ENCODE results near the gene VSIG4. TPM values are rescaled to one million over a fixed set of nuclear protein-coding genes. Genes with fewer than 3 reads are reported as not detected.

VSIG4 gene
- total RNA-seq, 4 donors from 2014 or later = 8.7 to 20.4 (median 14.7) TPM

DNA sequence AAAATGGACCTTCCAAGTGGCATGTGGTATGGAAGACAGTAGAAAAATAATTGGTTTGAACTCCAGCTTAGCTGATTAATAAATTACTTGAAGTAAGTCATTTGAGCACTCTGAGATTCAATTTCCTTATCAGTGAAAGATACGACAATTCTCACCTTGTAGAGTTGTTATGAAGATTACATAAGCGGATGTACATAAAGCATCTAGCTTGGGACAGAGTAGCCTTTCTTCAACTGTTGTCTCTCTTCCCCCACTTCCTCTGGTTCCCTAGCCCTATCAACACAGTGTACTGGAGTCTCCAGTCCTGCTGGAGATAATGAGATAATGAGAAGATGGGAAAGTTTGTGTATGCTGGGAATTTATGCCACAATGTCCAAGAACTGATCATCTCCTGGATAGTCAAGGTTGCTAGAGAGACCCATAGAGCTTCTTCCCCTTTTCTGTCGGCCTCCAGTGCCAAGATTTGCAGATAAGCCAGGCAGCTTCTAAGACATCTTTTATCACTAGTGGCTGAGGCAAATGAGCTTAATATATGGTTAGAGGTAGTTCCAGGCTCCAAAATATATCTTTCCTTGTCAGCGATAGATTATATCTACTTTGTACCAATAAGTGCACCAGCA is 33.9 kb downstream of the VSIG4 start:
- no peak overlapping the region for H3K27ac ChIP-seq
- no peaks in the 10 kb centered on the region for H3K36me3 ChIP-seq
- WGBS = 71% methylated on average over 4 of the region's 4 CpGs
- H3K4me3 ChIP-seq = no peak overlapping the region
- H3K4me1 ChIP-seq = no peaks in the 10 kb centered on the region
- no peaks in the 10 kb centered on the region for H3K27me3 ChIP-seq
- no peak for TF ChIP-seq POLR2A (IDR thresholded peaks at IDR 0.05)
- TF ChIP-seq CTCF (IDR thresholded peaks at IDR 0.05) = no peak
- TF ChIP-seq EP300 (IDR thresholded peaks at IDR 0.05) = no peak
- no peak for TF ChIP-seq POLR2AphosphoS5 (IDR thresholded peaks at IDR 0.05)
- H3K9me3 ChIP-seq = no peaks in the 10 kb centered on the region
- DNase-seq (ENCODE audit: low spot score in 2 of 2) = no peak

GRCh38 chrX:66004928-66005829 is 34.7 kb downstream of the VSIG4 start:
- 87% methylated on average over 1 of the region's 1 CpG for WGBS
- no peak overlapping the region for H3K27ac ChIP-seq

DNA sequence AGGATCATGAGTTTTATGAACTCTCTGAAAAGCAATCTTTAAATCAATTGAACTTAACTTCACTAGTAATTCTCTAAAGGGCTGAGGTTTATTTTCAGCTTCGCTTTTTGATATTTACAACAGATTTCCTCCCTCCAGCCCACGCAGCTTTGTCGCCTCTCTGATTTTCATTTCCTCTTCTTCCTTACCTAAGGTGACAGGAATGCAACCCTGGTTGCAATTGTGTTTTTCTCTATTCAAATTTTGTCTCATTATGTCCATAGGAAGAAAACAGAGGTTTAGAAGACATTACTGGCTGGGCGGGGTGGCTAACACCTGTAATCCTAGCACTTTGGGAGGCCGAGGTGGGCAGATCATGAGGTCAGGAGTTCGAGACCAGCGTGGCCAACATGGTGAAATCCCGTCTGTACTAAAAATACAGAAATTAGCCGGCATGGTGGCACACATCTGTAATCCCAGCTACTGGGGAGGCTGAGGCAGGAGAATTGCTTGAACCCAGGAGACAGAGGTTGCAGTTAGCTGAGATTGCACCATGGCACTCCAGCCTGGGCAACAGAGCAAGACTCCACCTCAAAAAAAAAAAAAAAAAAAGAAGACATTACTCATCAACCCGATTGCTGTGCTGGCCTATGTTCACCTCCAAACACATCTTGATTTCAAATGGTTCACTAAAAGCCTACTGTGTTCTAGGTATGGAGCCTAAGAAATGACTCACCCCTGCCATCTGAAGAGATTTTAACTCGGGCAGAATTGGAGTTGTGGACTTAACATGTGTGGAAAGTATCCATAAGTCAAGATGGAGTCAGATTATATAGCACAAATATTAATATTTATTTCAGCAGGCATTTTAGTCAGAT is 36.8 kb downstream of the VSIG4 start:
- no peaks in the 10 kb centered on the region for H3K4me1 ChIP-seq
- no peaks in the 10 kb centered on the region for H3K9me3 ChIP-seq
- no peak overlapping the region for H3K4me3 ChIP-seq
- no peak for DNase-seq (ENCODE audit: low spot score in 2 of 2)
- no peak for TF ChIP-seq EP300 (IDR thresholded peaks at IDR 0.05)
- no peak for TF ChIP-seq POLR2AphosphoS5 (IDR thresholded peaks at IDR 0.05)
- TF ChIP-seq CTCF (IDR thresholded peaks at IDR 0.05) = no peak
- no peak for TF ChIP-seq POLR2A (IDR thresholded peaks at IDR 0.05)
- no peaks in the 10 kb centered on the region for H3K27me3 ChIP-seq
- 70% methylated on average over 11 of the region's 11 CpGs for WGBS
- no peak overlapping the region for H3K27ac ChIP-seq
- H3K36me3 ChIP-seq = no peaks in the 10 kb centered on the region

More at GRCh38 chrX:66004928-66005829, 34.7 kb downstream of the VSIG4 start:
- Histone ChIP-seq H3K4me1 (no peaks in the 10 kb centered on the region), H3K27me3 (no peaks in the 10 kb centered on the region), H3K9me3 (no peaks in the 10 kb centered on the region), H3K4me3 (no peak overlapping the region), H3K36me3 (no peaks in the 10 kb centered on the region)
- no peak for TF ChIP-seq CTCF (IDR thresholded peaks at IDR 0.05)
- TF ChIP-seq POLR2A (IDR thresholded peaks at IDR 0.05) = no peak
- no peak for TF ChIP-seq EP300 (IDR thresholded peaks at IDR 0.05)
- TF ChIP-seq POLR2AphosphoS5 (IDR thresholded peaks at IDR 0.05) = no peak
- no peak for DNase-seq (ENCODE audit: low spot score in 2 of 2)

- H3K27ac ChIP-seq = no peak overlapping the region
- TF ChIP-seq CTCF (IDR thresholded peaks at IDR 0.05) = no peak
- H3K4me3 ChIP-seq = no peak overlapping the region
- H3K4me1 ChIP-seq = no peaks in the 10 kb centered on the region
- H3K9me3 ChIP-seq = no peaks in the 10 kb centered on the region
- H3K27me3 ChIP-seq = no peaks in the 10 kb centered on the region
- DNase-seq (ENCODE audit: low spot score in 2 of 2) = no peak
- H3K36me3 ChIP-seq = no peaks in the 10 kb centered on the region
Observed at GRCh38 chrX:66001596-66001995, 38.3 kb downstream of the VSIG4 start.
